Mucosa of descending colon (tissue), 3 donors: Measurements from ENCODE around the gene GPR39. TPM values are rescaled to one million over a fixed set of nuclear protein-coding genes. Genes with fewer than 3 reads are reported as not detected.

Experiments used
- ATAC-seq: fragments of 200-7000 bp; cut with Tn5 transposase; one replicate; pipeline ENCODE4 v1.9.1; 2020; ENCODE audit warnings: mild to moderate bottlenecking, moderate library complexity
- DNase-seq, 3 donors: peaks; one replicate each; pipeline ENCODE4 v3.0.0-alpha.2; 2020
- H3K36me3 ChIP-seq: fragments of 200-600 bp; one replicate; pipeline ENCODE4 v1.8.0; 2021; ENCODE audit warnings: low read depth, mild to moderate bottlenecking
- H3K4me1 ChIP-seq: fragments of 200-600 bp; one replicate; pipeline ENCODE4 v1.8.0; 2021; ENCODE audit warnings: low read depth, mild to moderate bottlenecking
- H3K4me3 ChIP-seq: fragments of 200-600 bp; one replicate; pipeline ENCODE4 v1.8.0; 2021; ENCODE audit warnings: mild to moderate bottlenecking
- H3K9me3 ChIP-seq: fragments of 200-600 bp; one replicate; pipeline ENCODE4 v1.8.0; 2021; ENCODE audit warnings: mild to moderate bottlenecking
- intact Hi-C, 2 donors: fragments of 100-400 bp; cut with DNase I in 1 of 2; cut with micrococcal nuclease in 1 of 2; formaldehyde crosslinking; loops; one replicate each; pipeline versions ENCODE4 v1.11.0 to v1.11.1; 2022; cut with DNase I, micrococcal nuclease
- total RNA-seq, 3 donors: library from RNA; stranded (reverse); fragmentation: NEBNext Ultra II Directional in 2 of 3; extraction: Animal tissue kit (Norgen Biotek cat#: 25700) in 2 of 3; gene quantifications; one replicate each; pipeline versions ENCODE4 v1.2.1 to v1.2.4, GENCODE V29; 2021 to 2023
- TF ChIP-seq, protein P1 (sequence below): fragments of 200-600 bp; IDR thresholded peaks from one replicate; pipeline ENCODE4 v1.8.0; 2022; ENCODE audit warnings: antibody characterized with exemption, mild to moderate bottlenecking
- donor health status: DM: no; HTN: no; CAD: no; lungs with moderate emphysema.
- donor health status: DM: no; HTN: no; CAD: no.
- donor health status: DM: no; HTN: yes; CAD: no.

The GPR39 gene
- total RNA-seq, 3 donors from 2014 or later, result 11.6 to 33.7 (median 20.6) TPM

DNA sequence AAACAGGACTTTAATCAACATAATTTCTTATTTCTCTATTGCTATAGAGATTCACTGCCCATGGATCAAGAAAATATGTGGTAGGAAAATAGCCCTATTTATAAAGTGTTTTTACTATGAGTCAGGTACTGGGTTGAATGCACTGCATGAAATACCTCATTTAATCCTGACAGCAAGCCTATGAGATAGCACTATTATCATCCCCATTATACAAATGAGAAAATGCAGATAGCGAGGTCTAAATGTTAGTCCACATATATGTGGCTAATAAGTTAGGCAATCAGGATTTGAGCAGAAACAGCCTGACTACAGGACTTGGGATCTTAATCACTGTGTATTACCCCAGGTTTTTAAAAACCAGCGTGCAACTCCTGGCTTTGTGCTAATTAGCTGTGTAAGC is 261.9 kb downstream of the GPR39 start:
- ATAC-seq (no peak), DNase-seq (no peak)
- TF ChIP-seq, protein P1, sequence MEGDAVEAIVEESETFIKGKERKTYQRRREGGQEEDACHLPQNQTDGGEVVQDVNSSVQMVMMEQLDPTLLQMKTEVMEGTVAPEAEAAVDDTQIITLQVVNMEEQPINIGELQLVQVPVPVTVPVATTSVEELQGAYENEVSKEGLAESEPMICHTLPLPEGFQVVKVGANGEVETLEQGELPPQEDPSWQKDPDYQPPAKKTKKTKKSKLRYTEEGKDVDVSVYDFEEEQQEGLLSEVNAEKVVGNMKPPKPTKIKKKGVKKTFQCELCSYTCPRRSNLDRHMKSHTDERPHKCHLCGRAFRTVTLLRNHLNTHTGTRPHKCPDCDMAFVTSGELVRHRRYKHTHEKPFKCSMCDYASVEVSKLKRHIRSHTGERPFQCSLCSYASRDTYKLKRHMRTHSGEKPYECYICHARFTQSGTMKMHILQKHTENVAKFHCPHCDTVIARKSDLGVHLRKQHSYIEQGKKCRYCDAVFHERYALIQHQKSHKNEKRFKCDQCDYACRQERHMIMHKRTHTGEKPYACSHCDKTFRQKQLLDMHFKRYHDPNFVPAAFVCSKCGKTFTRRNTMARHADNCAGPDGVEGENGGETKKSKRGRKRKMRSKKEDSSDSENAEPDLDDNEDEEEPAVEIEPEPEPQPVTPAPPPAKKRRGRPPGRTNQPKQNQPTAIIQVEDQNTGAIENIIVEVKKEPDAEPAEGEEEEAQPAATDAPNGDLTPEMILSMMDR, result no peak
- H3K4me3 ChIP-seq, result no peak overlapping the region
- no peaks in the 10 kb centered on the region for H3K9me3 ChIP-seq
- intact Hi-C loops, result no loop called here
- no peaks in the 10 kb centered on the region for H3K4me1 ChIP-seq
- H3K36me3 ChIP-seq, result no peaks in the 10 kb centered on the region

DNA sequence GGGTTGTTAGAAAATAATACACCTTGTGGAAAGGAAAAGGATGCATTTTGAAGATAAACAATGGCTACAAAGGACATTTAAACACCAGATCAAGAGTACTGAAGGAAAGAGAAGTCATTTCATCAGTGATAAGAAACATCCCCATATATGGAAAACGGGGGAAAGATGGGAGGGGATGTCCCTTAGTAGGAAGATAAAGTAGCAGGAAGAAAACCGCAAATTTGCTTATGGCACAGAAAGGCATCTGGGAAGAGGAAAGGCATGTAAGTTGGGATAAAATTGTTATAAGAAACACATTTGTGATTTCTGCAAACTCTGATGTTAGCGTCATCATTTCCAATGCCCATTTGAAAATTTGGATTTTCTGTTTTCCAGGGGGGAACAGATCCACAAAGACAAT is 263.9 kb downstream of the GPR39 start:
- H3K36me3 ChIP-seq, result no peaks in the 10 kb centered on the region
- TF ChIP-seq, protein P1, result no peak
- intact Hi-C loops, result no loop called here

DNA sequence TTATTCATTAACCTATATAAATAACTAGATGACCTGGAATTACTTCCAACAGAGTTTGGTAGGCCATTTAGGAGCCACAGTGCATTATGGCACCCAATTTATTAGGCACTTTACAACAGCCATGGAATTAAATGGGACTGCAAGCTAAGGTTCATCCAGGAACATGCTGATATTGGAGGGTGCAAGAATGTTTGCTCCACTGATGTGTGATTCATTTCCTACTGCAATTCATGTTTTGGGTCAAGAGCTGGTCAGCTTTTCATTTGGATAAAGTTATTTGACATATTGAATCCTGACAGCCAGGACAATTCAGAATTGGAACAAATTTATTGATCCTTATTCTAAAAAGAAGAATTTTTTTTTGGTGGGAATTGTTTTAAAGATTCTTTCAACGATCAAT is 265.2 kb downstream of the GPR39 start:
- Histone ChIP-seq H3K9me3 (no peaks in the 10 kb centered on the region), H3K4me1 (no peaks in the 10 kb centered on the region), H3K36me3 (no peaks in the 10 kb centered on the region), H3K4me3 (no peak overlapping the region)
- TF ChIP-seq, protein P1, result no peak
- intact Hi-C loops, result no loop called here
- DNase-seq, result no peak
- ATAC-seq, result no peak

More for the DNA sequence above, 263.9 kb downstream of the GPR39 start:
- ATAC-seq, result no peak
- Histone ChIP-seq H3K4me1 (no peaks in the 10 kb centered on the region), H3K4me3 (no peak overlapping the region), H3K9me3 (no peaks in the 10 kb centered on the region)
- DNase-seq, result no peak

DNA sequence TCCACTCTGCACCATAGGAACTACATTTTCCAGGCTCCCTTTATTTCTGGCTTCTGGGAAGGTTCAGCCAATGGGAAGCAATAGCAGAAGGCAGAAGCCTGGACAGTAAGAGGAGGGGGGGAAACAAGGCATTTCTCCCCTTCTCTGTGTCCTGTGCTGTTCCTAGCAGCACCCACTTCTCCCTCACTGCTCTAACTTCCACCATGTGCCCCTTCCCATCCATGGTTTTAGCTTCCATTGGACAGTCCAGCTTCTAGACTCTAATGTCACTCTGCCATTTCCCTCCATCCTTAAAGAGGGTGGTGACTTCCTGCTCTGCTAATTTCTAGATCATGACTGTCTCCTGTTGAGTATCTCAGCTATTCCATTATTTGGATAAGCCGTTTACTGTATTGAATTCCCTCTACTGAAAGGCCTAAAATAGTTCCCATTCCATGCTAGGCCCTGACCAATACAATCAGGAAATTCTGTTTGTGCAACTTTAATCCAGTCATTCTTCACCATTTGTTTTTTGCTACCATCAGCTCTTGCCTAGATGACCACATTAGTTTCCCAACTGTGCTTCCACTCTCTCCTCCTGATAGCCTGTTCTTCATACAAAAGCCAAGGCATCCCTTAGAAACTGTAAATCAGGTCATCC is 274.2 kb downstream of the GPR39 start:
- Histone ChIP-seq H3K9me3 (no peaks in the 10 kb centered on the region), H3K4me3 (no peak overlapping the region), H3K36me3 (no peaks in the 10 kb centered on the region), H3K4me1 (no peaks in the 10 kb centered on the region)
- no peak for DNase-seq
- TF ChIP-seq, protein P1, result no peak
- ATAC-seq, result no peak
- intact Hi-C loops, result no loop called here

DNA sequence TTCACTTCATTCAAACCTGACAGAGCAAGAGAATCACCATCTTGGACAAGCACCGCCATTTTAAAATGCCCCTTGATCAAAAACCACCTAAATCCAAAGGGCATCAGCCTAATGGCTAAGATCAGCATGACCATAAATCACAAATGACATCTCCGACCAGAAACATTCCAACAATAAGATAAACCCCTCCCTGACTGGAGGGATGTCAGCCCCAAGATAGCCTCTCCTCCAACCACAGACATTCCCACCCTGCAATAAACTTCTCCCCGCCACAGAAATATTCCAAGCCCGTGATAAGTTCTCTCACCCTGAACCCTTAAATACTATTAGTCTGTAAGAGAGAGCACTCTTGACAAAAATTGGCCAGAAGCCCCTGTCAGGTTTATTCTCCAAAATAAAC is 275.0 kb downstream of the GPR39 start:
- TF ChIP-seq, protein P1, result no peak
- no peaks in the 10 kb centered on the region for H3K4me1 ChIP-seq
- intact Hi-C loops, result no loop called here
- no peak overlapping the region for H3K4me3 ChIP-seq
- no peaks in the 10 kb centered on the region for H3K9me3 ChIP-seq
- ATAC-seq (no peak), DNase-seq (no peak)
- H3K36me3 ChIP-seq, result no peaks in the 10 kb centered on the region

DNA sequence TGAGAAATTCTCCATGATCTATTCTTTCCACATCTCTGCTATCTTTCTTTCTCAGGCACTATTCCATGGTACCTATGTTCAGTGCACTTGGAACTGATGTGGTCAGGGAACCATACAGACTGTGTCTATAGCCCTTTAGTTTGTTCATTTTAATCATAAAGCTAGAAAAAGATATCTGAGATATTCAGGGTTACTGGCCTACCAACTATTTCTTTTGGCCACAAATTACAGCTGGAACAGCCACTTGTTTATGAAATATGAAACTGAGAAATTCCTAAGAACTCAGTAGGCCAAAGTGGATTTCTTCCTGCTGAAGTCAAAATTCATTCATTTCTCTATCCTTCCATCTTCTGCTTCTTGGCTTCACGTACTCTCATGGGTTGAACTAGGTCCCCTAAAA is 276.2 kb downstream of the GPR39 start:
- TF ChIP-seq, protein P1, result no peak
- intact Hi-C loops, result no loop called here
- Histone ChIP-seq H3K4me1 (no peaks in the 10 kb centered on the region), H3K4me3 (no peak overlapping the region), H3K9me3 (no peaks in the 10 kb centered on the region), H3K36me3 (no peaks in the 10 kb centered on the region)
- DNase-seq, result no peak
- no peak for ATAC-seq
